NOMO-1 treated with dmso at 0.1 percent for 144 hours (cell line): ENCODE measurements around the gene NAA30.
"Not testable (repeated sequence)": the region's sequence is repeated elsewhere in the genome, so short reads cannot be mapped to it uniquely, and the experiment has no call there.

Source experiments
- DNase-seq: peaks from one replicate; lab custom pipeline; 2025; ENCODE audit not compliant: unreplicated experiment; lab: John Stamatoyannopoulos, UW

Gene NAA30

GRCh38 chr14:57390037-57390805 lies at the start of gene NAA30:
Gene NAA30 (plus strand): TSS chr14:57390586. CDS start chr14:57390958, 372 bp downstream.
- peak; percentile 96 for DNase-seq

- DNase-seq: not testable (repeated sequence)
Measured at GRCh38 chr14:57343545-57344297, 46.7 kb upstream of the NAA30 start.

GRCh38 chr14:57345106-57345505 lies 45.3 kb upstream of the NAA30 start:
- DNase-seq: no peak

- no peak for DNase-seq
Measured at GRCh38 chr14:57346741-57347140, 43.6 kb upstream of the NAA30 start.

GRCh38 chr14:57352396-57353170 lies 37.8 kb upstream of the NAA30 start:
- DNase-seq: no peak

- DNase-seq: no peak
Measured at GRCh38 chr14:57355081-57355800, 35.1 kb upstream of the NAA30 start.

GRCh38 chr14:57362361-57362760 lies 28.0 kb upstream of the NAA30 start:
- no peak for DNase-seq

GRCh38 chr14:57364659-57365450 lies 25.5 kb upstream of the NAA30 start:
- no peak for DNase-seq

GRCh38 chr14:57370187-57370586 lies 20.2 kb upstream of the NAA30 start:
- not testable (repeated sequence) for DNase-seq

- no peak for DNase-seq
Measured at GRCh38 chr14:57371013-57371412, 19.4 kb upstream of the NAA30 start.

- DNase-seq: no peak
Measured at GRCh38 chr14:57375156-57375555, 15.2 kb upstream of the NAA30 start.

GRCh38 chr14:57378661-57379060 lies 11.7 kb upstream of the NAA30 start:
- no peak for DNase-seq

- no peak for DNase-seq
Measured at GRCh38 chr14:57380935-57381334, 9.5 kb upstream of the NAA30 start.

- no peak for DNase-seq
Measured at GRCh38 chr14:57382283-57382682, 8.1 kb upstream of the NAA30 start.

- no peak for DNase-seq
Measured at GRCh38 chr14:57383125-57383745, 7.2 kb upstream of the NAA30 start.

GRCh38 chr14:57388067-57388466 lies 2.3 kb upstream of the NAA30 start:
- DNase-seq: peak; percentile 4

- DNase-seq: no peak
Measured at GRCh38 chr14:57389646-57390036, 745 bp upstream of the NAA30 start.

- DNase-seq: no peak
Measured at GRCh38 chr14:57390806-57391516, 575 bp downstream of the NAA30 start.
